Measurements from ENCODE around the gene TMEM240. TPM values are rescaled to one million over a fixed set of nuclear protein-coding genes. Genes with fewer than 3 reads are reported as not detected.
"Not testable (repeated sequence)": the region's sequence is repeated elsewhere in the genome, so short reads cannot be mapped to it uniquely, and the experiment has no call there.

Gene TMEM240
- total and polyA plus RNA-seq, 2 of the 8 experiments (the other 6 are each of a cell fraction or from before 2014, with no cell fraction given), result 3.6 to 5.7 TPM

DNA sequence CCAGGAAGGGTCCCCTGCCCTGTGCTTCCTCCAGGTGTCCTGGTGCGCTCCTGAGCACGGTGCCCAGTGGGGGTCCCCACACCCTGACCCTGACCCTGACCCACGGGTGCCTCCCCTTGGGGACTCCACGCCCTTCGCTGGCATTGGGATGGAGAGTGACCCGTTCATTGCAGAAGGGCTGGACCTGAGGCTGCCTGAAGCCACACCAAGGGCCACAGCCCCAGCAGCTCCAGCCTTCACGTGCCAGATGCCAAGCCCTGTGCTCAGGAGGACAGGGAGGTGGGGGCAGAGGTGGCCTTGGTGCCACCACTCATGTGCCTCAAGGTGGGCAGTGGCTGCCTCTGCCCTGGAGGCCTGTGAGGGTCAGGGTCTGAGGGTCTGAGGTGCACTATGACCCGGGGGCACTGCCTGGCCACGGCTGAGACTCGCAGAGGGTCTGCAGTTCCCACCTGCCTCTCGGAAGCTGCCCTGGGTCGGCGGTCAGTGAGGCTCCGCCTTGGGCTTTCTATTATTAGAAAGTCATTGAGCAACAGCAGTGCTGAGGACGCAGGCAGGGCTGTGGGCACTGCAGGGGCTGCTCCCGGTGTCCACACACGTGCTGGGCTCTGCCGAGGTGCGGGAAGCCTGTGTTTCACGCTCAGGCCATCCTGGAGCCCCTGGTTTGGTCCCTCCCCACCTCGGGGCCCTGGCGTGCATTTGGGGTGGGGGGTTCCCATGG lies 7.1 kb downstream of the TMEM240 start:
- FAIRE-seq, result not testable (repeated sequence)
- POLR2A ChIA-PET (ENCODE audit: partially characterized antibody), result interaction anchor here (0.6 kb wide), 1 partner anchor 40 kb away, joined by 3 read pairs; no protein-coding TSS in a partner anchor

More for the DNA sequence above, 7.1 kb downstream of the TMEM240 start:
- H2BK15ac ChIP-seq (ENCODE audit: low read length); H3K4ac ChIP-seq (replicated peaks; ENCODE audit: insufficient read length, low read depth, low read length); CTCF ChIA-PET (ENCODE audit: partially characterized antibody); H3K9me3 ChIP-seq (ENCODE audit: insufficient read depth in 2 of 2, low read depth in 1 of 2, low read length in 1 of 2); H3K23ac ChIP-seq (ENCODE audit: insufficient read length); H3K27ac ChIP-seq (ENCODE audit: low read depth, low read length); H2BK120ac ChIP-seq (replicated peaks; ENCODE audit: low read depth, low read length); H3K56ac ChIP-seq (replicated peaks; ENCODE audit: insufficient read length, low read depth, low read length); H3K27me3 ChIP-seq (replicated peaks in 1 of 4; ENCODE audit: control insufficient read depth in 3 of 4, extremely low read depth in 1 of 4, insufficient read depth in 3 of 4, low read length in 3 of 4); H3K4me1 ChIP-seq (replicated peaks in 1 of 4; ENCODE audit: control insufficient read depth in 3 of 4, insufficient read depth in 4 of 4, low read length in 3 of 4); H2BK20ac ChIP-seq (ENCODE audit: low read length); H3K18ac ChIP-seq (ENCODE audit: extremely low read depth, low read length); H3K9ac ChIP-seq (replicated peaks in 1 of 4; ENCODE audit: extremely low read depth in 1 of 4, low read depth in 3 of 4, low read length in 3 of 4); H3K4me3 ChIP-seq (ENCODE audit: extremely low read depth in 1 of 4, insufficient read depth in 2 of 4, low read depth in 3 of 4, low read length in 4 of 4); H2BK5ac ChIP-seq (ENCODE audit: low read depth, low read length); H2AFZ ChIP-seq (ENCODE audit: low read length); H2AK5ac ChIP-seq (ENCODE audit: low read depth, low read length); H2BK12ac ChIP-seq (ENCODE audit: low read depth, low read length); H4K8ac ChIP-seq (ENCODE audit: extremely low read depth, insufficient read depth, low read length); H4K20me1 ChIP-seq (replicated peaks in 1 of 2; ENCODE audit: control insufficient read depth in 1 of 2, insufficient read depth in 2 of 2, low read length in 2 of 2); H3K79me2 ChIP-seq (ENCODE audit: control insufficient read depth in 1 of 2, insufficient read depth in 2 of 2, low read length in 2 of 2); H4K91ac ChIP-seq (replicated peaks; ENCODE audit: insufficient read length, low read length); H3K23me2 ChIP-seq (ENCODE audit: low read depth, low read length); DNase-seq (ENCODE audit: low read depth in 1 of 2, low spot score in 2 of 2); H3K79me1 ChIP-seq (ENCODE audit: low read depth, low read length); H4K5ac ChIP-seq (ENCODE audit: insufficient read length, low read depth, low read length); H3K14ac ChIP-seq (ENCODE audit: insufficient read length); H3K4me2 ChIP-seq (ENCODE audit: insufficient read depth in 1 of 2, low read depth in 2 of 2, low read length in 2 of 2): not testable (repeated sequence)
- H3K36me3 ChIP-seq (ENCODE audit: control insufficient read depth in 2 of 4, insufficient read depth in 4 of 4, low read length in 3 of 4), result peaks cover 2 to 22% (median 7%) of the 10 kb centered on the region in 4 experiments; a peak in 5 of 8 replicates
- WGBS, 2 experiments (ENCODE audit: extremely low coverage in 1 of 2, insufficient coverage in 1 of 2, insufficient read length in 1 of 2, insufficient replicate concordance in 2 of 2, low coverage in 1 of 2, low lambda C conversion rate in 2 of 2, missing lambda C conversion rate in 1 of 2), result 89% methylated on average over 17 of the region's 22 CpGs; no CpG with 5 or more reads in 1 of the 2 experiments
